H1 (cell line): ENCODE measurements around the gene EPHB3. TPM values are rescaled to one million over a fixed set of nuclear protein-coding genes. Genes with fewer than 3 reads are reported as not detected.

Experiments used
- CTCF ChIA-PET: fragments of 300-600 bp; sonication (Branson Sonifier 250); formaldehyde crosslinking; loops from one replicate; lab custom pipeline; 2021; ENCODE audit not compliant: partially characterized antibody; lab: Charles Lee
- POLR2A ChIA-PET: fragments of 300-600 bp; sonication (Branson Sonifier 250); formaldehyde crosslinking; loops from one replicate; lab custom pipeline; 2021; ENCODE audit warnings: inconsistent platforms; ENCODE audit not compliant: partially characterized antibody; lab: Charles Lee
- DNase-seq, 2 experiments: peaks; one replicate each; pipeline versions ENCODE4 v3.0.0 to v3.0.0-alpha.2; 2010 to 2022; ENCODE audit warnings: low spot score in 2 of 2, low read depth in 1 of 2, mixed read lengths in 1 of 2
- FAIRE-seq: peaks from 2 replicates; lab custom pipeline; 2011; peaks lifted over from hg19 to GRCh38; lab: Jason Lieb, UNC
- H2AFZ ChIP-seq: 2 replicates; pipeline ENCODE4 v1.8.1; 2012; ENCODE audit warnings: low read length, inconsistent platforms
- H2AK5ac ChIP-seq: 2 replicates; pipeline ENCODE4 v1.6.1; 2013; ENCODE audit warnings: low read depth, low read length
- H2BK120ac ChIP-seq: replicated peaks from 2 replicates; pipeline ENCODE3; 2013; ENCODE audit warnings: low read depth, low read length, inconsistent platforms
- H2BK12ac ChIP-seq: 2 replicates; pipeline ENCODE4 v1.6.1; 2013; ENCODE audit warnings: low read depth, low read length
- H2BK15ac ChIP-seq: 2 replicates; pipeline ENCODE4 v1.6.1; 2013; ENCODE audit warnings: low read length
- H2BK20ac ChIP-seq: 2 replicates; pipeline ENCODE4 v1.6.1; 2013; ENCODE audit warnings: low read length
- H2BK5ac ChIP-seq: 2 replicates; pipeline ENCODE4 v1.6.1; 2013; ENCODE audit warnings: low read depth, low read length
- H3K14ac ChIP-seq: 2 replicates; pipeline ENCODE4 v1.6.1; 2013; ENCODE audit warnings: inconsistent platforms; ENCODE audit not compliant: insufficient read length
- H3K18ac ChIP-seq: 2 replicates; pipeline ENCODE4 v1.6.1; 2013; ENCODE audit warnings: low read length; ENCODE audit errors: extremely low read depth
- H3K23ac ChIP-seq: 2 replicates; pipeline ENCODE4 v1.6.1; 2013; ENCODE audit warnings: inconsistent platforms; ENCODE audit not compliant: insufficient read length
- H3K23me2 ChIP-seq: 2 replicates; pipeline ENCODE4 v1.6.1; 2013; ENCODE audit warnings: low read depth, low read length
- H3K27ac ChIP-seq: 2 replicates; pipeline ENCODE4 v1.6.1; 2011; ENCODE audit warnings: low read depth, low read length, inconsistent platforms
- H3K27me3 ChIP-seq, 4 experiments: replicated peaks in 1 of 4; 1 replicate in 1 of 4; 2 replicates in 3 of 4; pipeline versions ENCODE4 v1.6.1 to v1.8.1; 2011 to 2013; ENCODE audit warnings: low read length in 3 of 4, mild to moderate bottlenecking in 3 of 4, inconsistent platforms in 2 of 4, mixed read lengths in 2 of 4, moderate library complexity in 1 of 4; ENCODE audit not compliant: control insufficient read depth in 3 of 4, insufficient read depth in 3 of 4; ENCODE audit errors: extremely low read depth in 1 of 4
- H3K36me3 ChIP-seq, 4 experiments: 2 replicates each; pipeline versions ENCODE4 v1.6.1 to v1.8.1; 2011 to 2013; ENCODE audit warnings: mild to moderate bottlenecking in 4 of 4, low read length in 3 of 4, moderate library complexity in 2 of 4, control low read depth in 1 of 4, inconsistent platforms in 1 of 4; ENCODE audit not compliant: insufficient read depth in 4 of 4, control insufficient read depth in 2 of 4
- H3K4ac ChIP-seq: replicated peaks from 2 replicates; pipeline ENCODE3; 2013; ENCODE audit warnings: low read length, low read depth, mixed read lengths, inconsistent platforms; ENCODE audit not compliant: insufficient read length
- H3K4me1 ChIP-seq, 4 experiments: replicated peaks in 1 of 4; 1 replicate in 1 of 4; 2 replicates in 3 of 4; pipeline versions ENCODE4 v1.6.1 to v1.8.1; 2011 to 2013; ENCODE audit warnings: low read length in 3 of 4, inconsistent platforms in 2 of 4, mixed read lengths in 1 of 4; ENCODE audit not compliant: insufficient read depth in 4 of 4, control insufficient read depth in 3 of 4
- H3K4me2 ChIP-seq, 2 experiments: 2 replicates each; pipeline versions ENCODE4 v1.6.1 to v1.8.1; 2011 to 2013; ENCODE audit warnings: low read depth in 2 of 2, low read length in 2 of 2, control low read depth in 1 of 2, inconsistent platforms in 1 of 2, mild to moderate bottlenecking in 1 of 2; ENCODE audit not compliant: insufficient read depth in 1 of 2
- H3K4me3 ChIP-seq, 4 experiments: fragments of 200-600, 300-600 bp in 1 of 4; sonication (generic), shearing (Covaris generic), sonication (Bioruptor Twin) in 1 of 4; 2 replicates each; pipeline versions ENCODE4 v1.5.1 to v1.8.1; 2011 to 2016; ENCODE audit warnings: low read length in 4 of 4, low read depth in 3 of 4, control low read depth in 2 of 4, inconsistent platforms in 2 of 4, mild to moderate bottlenecking in 2 of 4, mixed read lengths in 1 of 4, moderate library complexity in 1 of 4; ENCODE audit not compliant: insufficient read depth in 2 of 4; ENCODE audit errors: extremely low read depth in 1 of 4
- H3K56ac ChIP-seq: replicated peaks from 2 replicates; pipeline ENCODE3; 2013; ENCODE audit warnings: low read depth, mild to moderate bottlenecking, mixed read lengths, low read length, inconsistent platforms; ENCODE audit not compliant: insufficient read length
- H3K79me1 ChIP-seq: 2 replicates; pipeline ENCODE4 v1.6.1; 2013; ENCODE audit warnings: low read depth, low read length, control low read depth
- H3K79me2 ChIP-seq, 2 experiments: 2 replicates each; pipeline versions ENCODE4 v1.6.1 to v1.8.1; 2012 to 2013; ENCODE audit warnings: low read length in 2 of 2, mild to moderate bottlenecking in 2 of 2, inconsistent platforms in 1 of 2; ENCODE audit not compliant: insufficient read depth in 2 of 2, control insufficient read depth in 1 of 2
- H3K9ac ChIP-seq, 4 experiments: replicated peaks in 1 of 4; 1 replicate in 1 of 4; 2 replicates in 3 of 4; pipeline versions ENCODE4 v1.6.1 to v1.8.1; 2011 to 2013; ENCODE audit warnings: low read depth in 3 of 4, low read length in 3 of 4, control low read depth in 2 of 4, mild to moderate bottlenecking in 2 of 4, moderate library complexity in 2 of 4, inconsistent platforms in 1 of 4; ENCODE audit errors: extremely low read depth in 1 of 4
- H3K9me3 ChIP-seq, 2 experiments: 2 replicates each; pipeline versions ENCODE4 v1.6.1 to v1.8.1; 2012 to 2013; ENCODE audit warnings: mild to moderate bottlenecking in 2 of 2, moderate library complexity in 2 of 2, control low read depth in 1 of 2, inconsistent platforms in 1 of 2, low read depth in 1 of 2, low read length in 1 of 2, mixed read lengths in 1 of 2; ENCODE audit not compliant: insufficient read depth in 2 of 2
- H4K20me1 ChIP-seq, 2 experiments: replicated peaks in 1 of 2; 2 replicates each; pipeline versions ENCODE3 to v1.8.1; 2011 to 2013; ENCODE audit warnings: inconsistent platforms in 2 of 2, low read length in 2 of 2, mild to moderate bottlenecking in 1 of 2; ENCODE audit not compliant: insufficient read depth in 2 of 2, control insufficient read depth in 1 of 2
- H4K5ac ChIP-seq: 2 replicates; pipeline ENCODE4 v1.6.1; 2013; ENCODE audit warnings: low read length, low read depth, mixed read lengths, inconsistent platforms; ENCODE audit not compliant: insufficient read length
- H4K8ac ChIP-seq: 2 replicates; pipeline ENCODE4 v1.8.0; 2013; ENCODE audit warnings: mild to moderate bottlenecking, moderate library complexity, low read length, inconsistent platforms; ENCODE audit not compliant: insufficient read depth; ENCODE audit errors: extremely low read depth
- H4K91ac ChIP-seq: replicated peaks from 2 replicates; pipeline ENCODE3; 2013; ENCODE audit warnings: low read length, mixed read lengths, inconsistent platforms; ENCODE audit not compliant: insufficient read length
- CBX5 ChIP-seq: fragments of 300-800, 300-1000 bp; sonication (generic); IDR thresholded peaks from 2 replicates; pipeline ENCODE4 v1.7.1; 2016; ENCODE audit warnings: antibody characterized with exemption, low read length, low read depth
- KDM1A ChIP-seq: fragments of 200-600, 300-600 bp; sonication (generic); IDR thresholded peaks from 2 replicates; pipeline ENCODE4 v1.7.1; 2016; ENCODE audit warnings: mild to moderate bottlenecking, low read length, borderline replicate concordance
- WGBS, 2 experiments: shearing (Covaris generic) in 1 of 2; methylation state at CpG; one replicate each; pipeline versions ENCODE4 v1.1.6 to v1.1.7; 2013 to 2015; ENCODE audit warnings: low lambda C conversion rate in 2 of 2, mixed read lengths in 2 of 2, inconsistent platforms in 1 of 2, low coverage in 1 of 2, missing lambda C conversion rate in 1 of 2; ENCODE audit not compliant: insufficient replicate concordance in 2 of 2, insufficient coverage in 1 of 2, insufficient read length in 1 of 2; ENCODE audit errors: extremely low coverage in 1 of 2, missing lambda C conversion rate in 1 of 2; 5-methylcytosine and 5-hydroxymethylcytosine counted together
- polyA plus RNA-seq, 7 experiments: library from polyadenylated mRNA; depleted of rRNA in 3 of 7; stranded (reverse) in 5 of 7; unstranded in 2 of 7; fragments of >200 nt in 5 of 7; fragments of 200-250 nt in 2 of 7; gene quantifications; 1 replicate in 5 of 7; 2 replicates in 1 of 7; 4 replicates in 1 of 7; pipeline versions ENCODE4 v1.2.1 to v1.2.3, GENCODE V29; 2011 to 2013; ENCODE audit warnings: missing spikeins in 2 of 7, mixed read lengths in 2 of 7
- total RNA-seq: library from RNA; stranded (reverse); fragmentation: NEBNext Ultra II Directional; extraction: Animal tissue kit (Norgen Biotek cat#: 25700); gene quantifications from 2 replicates; pipeline ENCODE4 v1.2.1, GENCODE V29; 2021

Gene EPHB3
- total and polyA plus RNA-seq, 2 of the 8 experiments (the other 6 are each of a cell fraction or from before 2014, with no cell fraction given) = 0.41 to 0.91 TPM

DNA sequence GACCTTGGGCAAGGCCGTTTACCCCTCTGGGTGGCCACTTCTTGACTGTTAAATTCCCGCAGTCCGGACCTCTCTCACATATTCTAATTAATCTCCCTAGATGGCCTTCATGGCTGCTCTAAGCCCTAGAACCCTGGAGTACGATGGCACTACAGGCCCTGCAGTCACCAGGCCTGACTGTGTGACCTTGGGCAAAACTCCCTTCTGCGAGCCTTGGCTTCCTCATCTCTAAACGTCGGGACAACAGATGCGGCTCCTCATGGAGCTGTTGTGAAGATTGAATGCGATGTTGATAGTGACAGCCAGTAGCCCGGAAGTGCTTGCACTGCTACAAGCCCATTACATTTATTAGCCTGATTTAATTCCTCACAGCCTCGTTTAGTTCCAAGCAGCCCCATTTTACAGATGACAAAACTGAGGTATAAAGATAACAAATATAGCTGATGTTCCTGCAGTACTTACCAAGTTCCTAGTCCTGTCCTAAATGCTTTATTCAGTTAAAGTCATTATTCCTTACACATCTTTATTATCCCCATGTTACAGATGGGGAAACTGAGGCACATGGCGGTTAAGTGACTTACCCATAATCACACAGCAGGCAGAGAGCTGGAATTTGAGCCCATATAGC lies 10.3 kb downstream of the EPHB3 start:
- H3K36me3 ChIP-seq = no peaks in the 10 kb centered on the region
- no peak overlapping the region for H2AK5ac ChIP-seq
- H3K9me3 ChIP-seq = no peaks in the 10 kb centered on the region
- no peak overlapping the region for H3K9ac ChIP-seq
- ChIA-PET POLR2A (interaction anchor here (1.2 to 3.9 kb wide), 2 partner anchors 10 to 13 kb away, joined by 3 to 16 read pairs; partner anchors contain the start of gene EPHB3), CTCF (interaction anchor here (1.2 to 2.5 kb wide), 5 partner anchors 31 to 218 kb away, joined by 4 to 9 read pairs (median 5); no protein-coding TSS in a partner anchor)
- H3K18ac ChIP-seq = no peak overlapping the region
- TF ChIP-seq CBX5 (no peak), KDM1A (peak; percentile 33; the same call in 1 of the 2 replicates)
- no peak overlapping the region for H2BK120ac ChIP-seq
- no peak overlapping the region for H3K4me3 ChIP-seq
- H3K4ac ChIP-seq = no peak overlapping the region
- no peak overlapping the region for H2AFZ ChIP-seq
- no peak overlapping the region for H4K5ac ChIP-seq
- no peak overlapping the region for H4K91ac ChIP-seq
- H3K27ac ChIP-seq = no peak overlapping the region
- peaks cover 2 to 10% of the 10 kb centered on the region in 2 experiments for H4K20me1 ChIP-seq
- H3K14ac ChIP-seq = no peak overlapping the region
- H2BK12ac ChIP-seq = no peak overlapping the region
- H3K56ac ChIP-seq = no peak overlapping the region
- no peak overlapping the region for H2BK20ac ChIP-seq
- H3K23me2 ChIP-seq = peaks cover 16% of the 10 kb centered on the region
- H3K4me2 ChIP-seq = no peak overlapping the region
- peaks cover 34 to 68% (median 58%) of the 10 kb centered on the region in 4 experiments for H3K27me3 ChIP-seq
- H3K79me1 ChIP-seq = no peaks in the 10 kb centered on the region
- 86% methylated on average over 12 of the region's 12 CpGs; no CpG with 5 or more reads in 1 of the 2 experiments for WGBS, 2 experiments
- no peak overlapping the region for H2BK5ac ChIP-seq
- no peak overlapping the region for H4K8ac ChIP-seq
- H2BK15ac ChIP-seq = 0 out of 2 replicates have a peak overlapping the region, but pooled peaks have one; percentile 48
- DNase-seq = no peak
- no peak for FAIRE-seq
- H3K23ac ChIP-seq = no peak overlapping the region
- H3K79me2 ChIP-seq = no peaks in the 10 kb centered on the region
- H3K4me1 ChIP-seq = peaks cover 0 to 40% (median 30%) of the 10 kb centered on the region in 4 experiments; a peak in 6 of 7 replicates
